HG03060 (cell line): ENCODE data around the gene AMBRA1.
A peak's percentile ranks its signal among the peaks of the same experiment; 100 is the strongest.

Experiments used
- ATAC-seq: cut with Tn5 transposase; IDR thresholded peaks from one replicate; pipeline ENCODE4 v1.9.1; 2021; ENCODE audit warnings: low read depth, moderate number of reproducible peaks; ENCODE audit not compliant: unreplicated experiment

AMBRA1 gene, protein sequence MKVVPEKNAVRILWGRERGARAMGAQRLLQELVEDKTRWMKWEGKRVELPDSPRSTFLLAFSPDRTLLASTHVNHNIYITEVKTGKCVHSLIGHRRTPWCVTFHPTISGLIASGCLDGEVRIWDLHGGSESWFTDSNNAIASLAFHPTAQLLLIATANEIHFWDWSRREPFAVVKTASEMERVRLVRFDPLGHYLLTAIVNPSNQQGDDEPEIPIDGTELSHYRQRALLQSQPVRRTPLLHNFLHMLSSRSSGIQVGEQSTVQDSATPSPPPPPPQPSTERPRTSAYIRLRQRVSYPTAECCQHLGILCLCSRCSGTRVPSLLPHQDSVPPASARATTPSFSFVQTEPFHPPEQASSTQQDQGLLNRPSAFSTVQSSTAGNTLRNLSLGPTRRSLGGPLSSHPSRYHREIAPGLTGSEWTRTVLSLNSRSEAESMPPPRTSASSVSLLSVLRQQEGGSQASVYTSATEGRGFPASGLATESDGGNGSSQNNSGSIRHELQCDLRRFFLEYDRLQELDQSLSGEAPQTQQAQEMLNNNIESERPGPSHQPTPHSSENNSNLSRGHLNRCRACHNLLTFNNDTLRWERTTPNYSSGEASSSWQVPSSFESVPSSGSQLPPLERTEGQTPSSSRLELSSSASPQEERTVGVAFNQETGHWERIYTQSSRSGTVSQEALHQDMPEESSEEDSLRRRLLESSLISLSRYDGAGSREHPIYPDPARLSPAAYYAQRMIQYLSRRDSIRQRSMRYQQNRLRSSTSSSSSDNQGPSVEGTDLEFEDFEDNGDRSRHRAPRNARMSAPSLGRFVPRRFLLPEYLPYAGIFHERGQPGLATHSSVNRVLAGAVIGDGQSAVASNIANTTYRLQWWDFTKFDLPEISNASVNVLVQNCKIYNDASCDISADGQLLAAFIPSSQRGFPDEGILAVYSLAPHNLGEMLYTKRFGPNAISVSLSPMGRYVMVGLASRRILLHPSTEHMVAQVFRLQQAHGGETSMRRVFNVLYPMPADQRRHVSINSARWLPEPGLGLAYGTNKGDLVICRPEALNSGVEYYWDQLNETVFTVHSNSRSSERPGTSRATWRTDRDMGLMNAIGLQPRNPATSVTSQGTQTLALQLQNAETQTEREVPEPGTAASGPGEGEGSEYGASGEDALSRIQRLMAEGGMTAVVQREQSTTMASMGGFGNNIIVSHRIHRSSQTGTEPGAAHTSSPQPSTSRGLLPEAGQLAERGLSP (N-terminal part only)

DNA sequence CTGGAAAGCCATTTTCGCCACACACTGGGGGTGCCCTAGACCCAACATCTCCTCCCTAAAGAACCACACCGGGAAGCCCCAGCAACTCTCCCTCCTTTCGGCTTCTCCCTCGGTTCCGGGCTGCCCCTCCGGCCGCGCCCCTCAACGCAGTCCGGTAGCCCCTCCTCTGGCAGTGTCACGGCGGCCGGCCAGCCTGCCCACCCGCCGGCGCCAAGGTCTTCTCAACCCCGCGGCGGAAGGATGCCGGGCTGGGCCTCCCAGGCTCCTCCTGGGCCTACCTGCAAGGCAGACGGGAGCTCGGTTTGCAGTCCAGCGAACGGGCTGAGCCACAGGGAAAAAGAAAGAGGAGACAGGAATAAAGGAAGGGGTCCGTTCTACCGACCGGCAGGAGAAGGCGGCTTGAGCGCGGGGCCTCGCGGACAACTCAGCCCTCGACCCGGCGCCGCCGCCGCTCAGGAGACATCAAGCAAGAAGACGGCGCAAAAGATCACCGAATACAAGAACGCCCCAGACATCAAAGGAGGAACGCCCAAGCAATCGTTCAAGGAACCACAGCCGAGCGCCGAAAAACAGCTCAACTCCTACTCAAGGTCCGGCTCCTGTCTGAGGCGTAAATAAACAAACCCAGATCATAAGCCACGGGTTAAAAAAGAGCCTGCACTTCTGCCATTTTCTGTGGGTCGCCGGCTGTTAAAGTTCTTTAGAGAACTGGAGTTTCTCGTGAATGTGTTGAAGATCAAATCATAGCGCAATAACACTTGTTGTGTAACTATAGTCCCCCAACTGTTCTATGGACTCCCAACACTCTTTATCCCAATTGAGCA is at the start of gene AMBRA1:
Gene AMBRA1 (minus strand): TSS at position 474 of the 824 bp plus-strand sequence. CDS start 45,643 bp downstream, outside the sequence.
- ATAC-seq = peak; percentile 50

DNA sequence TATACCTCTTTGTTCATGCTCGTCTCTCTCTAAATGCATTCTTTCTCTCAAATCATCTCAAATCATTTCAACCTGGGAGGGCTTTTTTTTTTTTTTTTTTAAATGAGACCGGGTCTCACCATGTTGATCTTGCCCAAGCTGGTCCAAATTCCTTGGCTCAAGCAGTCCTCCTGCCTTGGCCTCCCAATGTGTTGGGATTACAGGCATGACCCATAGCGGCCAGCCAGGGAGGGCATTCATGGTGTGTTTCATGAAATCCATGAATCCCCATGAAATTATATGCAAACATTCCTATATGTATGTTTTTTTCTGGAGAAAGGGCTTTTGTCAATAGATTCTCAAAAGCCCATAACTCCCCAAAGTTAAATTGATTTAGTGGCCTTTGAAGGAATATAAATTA is 49.7 kb upstream of the AMBRA1 start:
- no peak for ATAC-seq

DNA sequence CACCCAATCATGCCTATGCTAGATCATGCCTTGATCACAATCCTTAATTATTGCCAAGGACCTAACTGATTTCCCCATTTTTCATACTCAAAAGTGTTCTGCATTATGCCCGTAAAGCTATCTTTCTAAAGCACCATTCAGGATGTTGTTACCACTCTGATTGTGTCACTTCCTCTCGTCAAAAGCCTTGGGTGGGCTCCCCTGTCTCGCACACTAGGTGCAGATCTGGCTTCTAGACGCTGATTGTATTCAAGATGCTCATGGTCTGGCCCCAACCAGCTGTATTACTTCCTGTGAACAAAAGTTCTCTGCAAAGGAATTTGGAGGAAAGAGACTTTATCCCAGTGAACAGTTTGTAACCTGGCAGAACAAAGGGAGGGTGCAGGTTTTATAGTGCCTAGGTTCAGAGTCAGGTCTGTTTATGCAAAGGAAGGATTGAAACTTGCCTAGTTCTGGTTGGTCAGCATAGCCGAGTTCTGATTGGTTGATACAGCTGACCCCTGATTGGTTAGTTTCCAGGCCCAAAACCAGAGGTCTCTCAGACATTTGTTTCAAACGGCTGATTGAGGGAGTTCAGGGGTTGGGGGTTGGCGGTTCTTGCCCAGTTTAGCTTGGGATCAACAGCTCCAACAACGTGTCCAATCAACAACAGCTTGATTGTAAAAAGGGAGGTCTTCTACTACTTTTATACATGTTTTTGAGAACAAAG is 49.0 kb upstream of the AMBRA1 start:
- ATAC-seq = no peak

DNA sequence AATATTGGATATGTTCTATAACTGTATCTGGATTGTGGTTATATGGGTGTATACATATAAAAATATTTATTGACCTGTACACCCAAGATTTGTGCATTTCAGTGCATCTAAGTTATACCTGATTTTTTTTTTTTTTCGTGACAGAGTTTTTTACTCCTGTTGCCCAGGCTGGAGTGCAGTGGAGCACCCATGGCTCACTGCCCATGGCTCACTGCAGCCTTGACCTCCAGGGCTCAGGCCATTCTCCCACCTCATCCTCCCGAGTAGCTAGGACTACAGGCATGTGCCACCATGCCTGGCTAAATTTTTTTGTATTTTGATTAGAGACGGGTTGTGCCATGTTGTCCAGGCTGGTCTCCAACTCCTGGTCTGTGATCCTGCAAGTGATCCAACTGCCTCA is 47.8 kb upstream of the AMBRA1 start:
- ATAC-seq = no peak

DNA sequence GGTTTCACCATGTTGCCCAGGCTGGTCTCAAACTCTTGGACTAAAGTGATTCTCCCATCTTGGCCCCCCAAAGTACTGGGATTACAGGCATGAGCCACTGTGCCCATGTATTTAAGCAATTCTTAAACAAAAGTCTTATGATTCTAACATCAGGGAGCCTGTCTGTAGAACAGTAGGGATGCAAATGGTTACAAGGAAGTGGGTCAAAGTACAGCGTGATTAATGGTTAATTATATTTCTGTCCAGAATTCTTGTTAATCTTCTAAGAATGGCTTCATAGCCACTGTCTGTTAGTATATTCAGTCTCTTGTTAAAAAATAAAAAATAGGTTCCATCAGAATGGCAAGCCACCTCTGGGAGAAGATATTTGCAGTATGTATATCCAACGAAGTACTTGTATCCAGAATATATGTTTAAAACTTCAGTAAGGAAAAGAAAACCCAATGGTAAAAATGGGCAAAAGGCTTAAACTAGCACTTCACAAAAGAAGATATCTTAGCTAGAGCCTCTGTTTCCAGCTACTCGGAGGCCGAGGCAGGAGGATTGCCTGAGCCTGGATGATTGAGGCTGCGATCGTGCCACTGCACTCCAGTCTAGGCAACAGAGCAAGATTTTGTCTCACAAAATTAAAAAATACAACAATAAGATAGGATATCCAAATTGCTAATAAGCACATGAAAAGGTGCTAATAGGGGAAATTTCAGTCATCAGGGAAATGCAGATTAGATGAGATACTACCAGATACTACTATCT is 46.4 kb upstream of the AMBRA1 start:
- no peak for ATAC-seq

DNA sequence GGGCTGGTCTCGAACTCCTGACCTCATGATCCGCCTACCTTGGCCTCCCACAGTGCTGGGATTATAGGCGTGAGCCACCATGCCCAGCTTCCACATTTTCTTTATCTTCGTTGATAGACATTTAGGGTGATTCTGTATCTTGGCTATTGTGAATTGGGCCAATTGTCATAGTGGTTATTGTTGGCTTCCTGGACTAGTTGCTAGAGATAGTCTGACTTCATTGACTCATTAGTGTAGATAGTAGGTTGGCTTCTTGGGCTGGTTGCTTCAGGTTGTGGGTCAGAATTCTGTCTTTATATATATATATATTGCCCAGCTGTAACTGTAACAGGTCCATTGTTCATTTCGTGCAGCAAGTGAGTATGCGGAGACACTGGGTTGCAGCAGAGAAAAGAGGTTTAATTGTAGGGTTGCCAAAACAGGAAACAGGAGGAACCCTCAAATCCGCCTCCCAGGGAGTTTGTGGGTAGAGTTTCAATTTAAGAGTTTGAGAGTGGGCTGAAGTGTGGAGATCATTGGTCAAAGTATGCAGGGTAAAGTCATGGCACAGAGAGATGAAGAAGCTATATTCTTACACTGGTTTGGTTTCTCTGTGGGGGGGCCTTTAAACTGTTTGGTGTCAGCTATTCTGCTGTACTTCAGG is 45.5 kb upstream of the AMBRA1 start:
- ATAC-seq = no peak

DNA sequence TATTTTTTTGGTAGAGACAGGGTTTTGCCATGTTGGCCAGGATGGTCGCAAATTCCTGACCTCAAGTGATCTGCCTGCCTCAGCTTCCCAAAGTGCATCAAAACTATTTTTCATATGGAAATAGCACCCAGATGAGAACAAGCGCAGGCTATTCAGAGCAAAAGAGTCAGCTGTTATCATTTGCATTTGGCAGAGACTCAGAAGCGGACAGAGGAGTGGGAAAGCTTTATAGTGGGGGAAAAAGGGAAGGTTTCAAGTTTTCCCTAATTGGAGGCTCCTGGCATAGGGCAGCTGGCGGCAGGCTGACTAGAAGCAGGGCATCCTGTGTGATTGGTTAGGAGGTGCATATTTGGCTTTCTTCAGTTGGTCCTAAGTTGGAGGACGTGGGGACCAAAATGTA is 43.7 kb upstream of the AMBRA1 start:
- no peak for ATAC-seq

DNA sequence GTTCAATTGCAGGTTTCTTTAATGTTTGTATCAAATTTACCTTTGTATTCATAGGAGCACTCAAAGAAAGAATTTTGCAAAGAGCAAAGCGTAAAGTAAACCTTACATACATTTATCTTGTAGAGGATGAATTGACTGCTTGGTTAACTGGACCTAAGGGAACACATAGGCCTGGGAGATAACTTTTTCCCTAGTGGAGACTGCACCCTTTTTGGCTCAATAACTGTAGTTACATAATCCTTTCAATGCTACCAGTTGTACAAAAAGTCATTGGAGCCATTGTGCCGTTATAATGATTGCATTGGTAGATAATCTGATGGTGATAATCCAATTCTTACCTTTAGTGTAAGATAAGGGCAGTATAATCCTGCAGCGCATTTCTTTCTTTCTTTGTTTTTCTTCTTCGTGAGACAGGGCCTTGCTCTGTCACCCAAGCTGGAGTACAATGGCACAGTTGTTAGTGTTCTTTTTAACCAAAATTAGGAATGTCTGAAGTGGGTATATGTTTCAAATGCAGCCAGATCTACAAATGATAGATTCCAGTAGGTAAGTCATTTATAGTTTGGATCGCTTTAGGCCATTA is 41.8 kb upstream of the AMBRA1 start:
- ATAC-seq = no peak

DNA sequence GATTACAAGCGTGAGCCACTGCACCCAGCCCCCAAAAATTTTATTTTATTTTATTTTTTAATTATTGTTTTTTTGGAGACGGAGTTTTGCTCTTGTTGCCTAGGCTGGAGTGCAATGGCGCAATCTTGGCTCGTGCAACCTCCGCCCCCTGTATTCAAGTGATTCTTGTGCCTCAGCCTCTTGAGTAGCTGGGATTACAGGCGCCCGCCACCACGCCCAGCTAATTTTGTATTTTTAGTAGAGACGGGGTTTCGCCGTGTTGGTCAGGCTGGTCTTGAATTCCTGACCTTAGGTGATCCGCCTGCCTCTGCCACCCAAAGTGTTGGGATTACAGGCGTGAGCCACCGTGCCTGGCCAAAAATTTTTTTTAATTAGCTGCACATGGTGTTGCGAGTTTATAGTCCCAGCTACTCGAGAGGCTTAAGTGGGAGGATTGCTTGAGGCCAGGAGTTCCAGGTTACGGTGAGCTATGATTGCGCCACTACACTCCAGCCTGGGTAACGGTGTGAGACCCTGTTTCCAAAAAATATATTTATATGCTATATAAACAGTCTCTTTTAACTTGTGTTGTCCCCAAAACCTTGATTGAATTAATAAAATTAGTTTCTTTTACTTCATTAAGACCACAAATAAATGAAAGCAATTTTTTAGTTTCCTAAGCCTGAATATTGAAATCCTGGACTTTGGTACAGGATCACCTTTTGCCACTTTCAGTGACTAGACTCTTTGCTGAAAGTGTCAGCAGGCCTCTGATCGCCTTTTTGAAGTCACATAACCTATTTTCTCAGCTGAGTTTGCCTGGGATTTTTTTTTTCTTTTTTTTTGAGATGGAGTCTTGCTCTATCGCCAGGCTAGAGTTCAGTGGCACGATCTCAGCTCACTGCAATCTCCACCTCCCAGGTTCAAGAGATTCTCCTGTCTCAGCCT is 39.7 kb upstream of the AMBRA1 start:
- ATAC-seq = no peak

DNA sequence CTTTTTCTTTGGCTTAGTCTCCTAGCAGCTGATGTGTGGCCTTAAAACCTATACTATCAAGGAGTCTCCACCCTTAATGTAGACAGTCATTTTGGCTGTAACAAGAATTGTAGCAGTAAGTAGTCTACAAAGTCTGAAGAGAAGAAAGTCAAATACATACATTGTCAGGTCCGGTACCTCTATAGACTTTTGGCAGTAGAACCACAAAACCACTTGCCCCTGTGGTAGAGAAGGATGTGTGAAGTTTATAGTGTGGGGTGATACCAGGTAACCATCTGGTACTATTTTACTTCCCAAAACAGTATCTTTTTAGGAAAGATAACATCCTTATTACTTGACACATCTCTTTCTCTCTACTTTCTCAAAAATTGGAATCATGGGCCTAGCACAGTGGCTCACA is 38.7 kb upstream of the AMBRA1 start:
- no peak for ATAC-seq

DNA sequence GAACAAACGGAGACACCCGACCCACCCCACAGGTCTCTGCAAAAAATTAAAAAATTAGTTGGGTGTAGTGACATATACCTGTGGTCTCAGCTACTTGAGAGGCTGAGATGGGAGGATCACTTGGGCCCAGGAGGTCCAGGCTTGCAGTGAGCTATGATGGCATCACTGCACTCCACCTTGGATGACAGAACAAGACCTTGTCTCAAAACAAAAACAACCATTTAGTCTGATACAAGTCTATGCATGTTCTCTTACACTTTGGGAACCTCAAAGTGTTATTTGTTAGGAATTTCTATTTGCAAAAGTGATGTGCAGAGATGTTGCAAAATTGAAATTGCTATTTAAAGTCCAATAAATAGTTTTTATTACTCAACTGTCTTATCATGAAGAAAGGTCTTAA is 37.9 kb upstream of the AMBRA1 start:
- ATAC-seq = no peak

DNA sequence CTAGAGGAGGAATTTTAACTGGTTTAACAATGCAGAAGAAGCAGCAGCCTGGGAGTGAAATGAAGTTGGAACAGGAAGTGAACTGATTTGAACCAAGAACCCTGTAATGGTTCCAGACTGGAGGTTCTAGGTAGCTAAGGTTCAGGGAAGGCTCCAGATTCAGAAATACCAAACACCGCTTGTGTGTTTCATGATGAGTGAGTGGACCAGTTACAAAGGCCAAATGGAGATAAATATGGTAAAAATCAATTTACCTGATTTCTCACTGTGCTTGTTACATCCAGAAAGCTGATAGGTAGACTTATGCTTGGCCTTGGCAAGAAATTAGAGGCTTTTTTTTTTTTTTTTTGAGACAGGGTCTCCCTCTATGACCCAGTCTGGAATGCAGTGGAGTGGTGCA is 36.4 kb upstream of the AMBRA1 start:
- no peak for ATAC-seq

DNA sequence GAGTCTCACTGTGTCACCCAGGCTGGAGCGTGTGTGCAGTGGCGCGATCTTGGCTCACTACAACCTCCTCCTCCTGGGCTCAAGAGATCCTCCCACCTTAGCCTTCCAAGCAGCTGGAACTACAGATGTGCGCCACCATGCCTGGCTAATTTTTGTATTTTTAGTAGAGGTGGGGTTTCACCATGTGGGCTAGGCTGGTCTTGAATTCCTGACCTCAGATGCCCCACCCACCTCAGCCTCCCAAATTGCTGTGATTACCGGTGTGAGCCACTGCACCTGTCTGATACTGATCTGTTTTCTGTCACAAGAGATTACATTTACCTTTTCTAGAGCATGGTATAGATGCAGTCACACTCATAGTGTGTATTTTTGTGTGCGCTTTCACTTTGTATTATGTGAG is 35.1 kb upstream of the AMBRA1 start:
- no peak for ATAC-seq

DNA sequence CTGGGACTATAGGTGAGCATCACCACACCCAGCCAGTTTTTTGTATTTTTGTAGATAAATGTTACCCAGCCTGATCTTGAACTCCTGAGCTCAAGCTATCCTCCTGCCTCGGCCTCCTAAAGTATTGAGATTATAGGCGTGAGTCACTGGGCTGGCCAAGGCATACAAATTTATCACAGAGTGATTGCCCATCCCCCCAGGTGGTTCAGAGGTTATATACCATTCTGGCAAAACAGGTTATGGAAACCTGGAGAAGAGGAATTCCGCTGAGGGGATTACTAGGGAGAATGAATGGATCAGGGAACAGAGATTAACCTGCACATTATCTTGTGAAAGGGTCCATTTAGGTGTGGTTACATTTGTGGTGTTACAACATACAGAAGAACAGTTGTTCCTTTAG is 31.6 kb upstream of the AMBRA1 start:
- no peak for ATAC-seq

DNA sequence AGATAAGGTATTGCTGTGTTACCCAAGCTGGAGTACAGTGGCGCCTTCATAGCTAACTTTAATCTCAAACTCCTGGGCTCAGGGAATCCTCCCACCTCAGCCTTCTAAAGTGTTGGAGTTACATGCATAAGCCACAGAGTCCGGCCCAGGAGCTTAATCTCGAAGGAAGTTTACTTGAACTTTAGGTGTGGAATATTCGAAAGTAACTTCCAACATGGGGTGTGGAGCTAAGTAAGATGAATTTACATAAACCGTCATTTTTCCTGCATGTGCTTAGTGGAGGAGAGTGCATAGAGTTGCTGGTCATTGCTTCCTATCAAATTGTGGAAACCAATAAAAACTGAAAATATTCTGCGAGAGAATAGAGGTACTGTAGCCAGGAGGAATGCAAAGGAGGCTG is 25.0 kb upstream of the AMBRA1 start:
- ATAC-seq = no peak

DNA sequence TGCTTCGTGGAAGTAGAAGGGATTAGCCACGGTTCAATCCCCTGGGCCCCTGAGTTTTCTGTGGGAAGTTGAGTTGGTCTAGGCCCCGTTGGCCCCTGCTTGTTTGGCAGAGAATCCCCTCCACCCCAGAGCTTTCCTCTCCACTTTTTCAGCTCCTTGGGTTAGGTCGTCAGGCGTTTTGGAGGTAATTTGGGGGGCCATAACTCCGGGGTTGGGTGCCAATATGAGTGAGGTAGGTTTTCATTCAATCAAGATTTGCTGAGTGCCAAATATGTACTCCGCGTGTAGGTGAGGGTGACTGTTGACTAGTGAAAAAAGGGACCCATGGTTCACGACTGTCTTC is 24.1 kb upstream of the AMBRA1 start:
- no peak for ATAC-seq
